D721Med (cell line): ENCODE data around the gene PTPN11.
"Not testable (repeated sequence)": the region's sequence is repeated elsewhere in the genome, so short reads cannot be mapped to it uniquely, and the experiment has no call there.

Source experiments
- DNase-seq: peaks from one replicate; pipeline ENCODE4 v3.0.0; 2011; ENCODE audit warnings: low spot score; ENCODE audit not compliant: insufficient read length
- FAIRE-seq: peaks from 2 replicates; lab custom pipeline; 2011; peaks lifted over from hg19 to GRCh38; lab: Jason Lieb, UNC
- CTCF ChIP-seq: IDR thresholded peaks from 2 replicates; pipeline ENCODE4 v1.5.1; 2012; ENCODE audit warnings: mild to moderate bottlenecking, control low read depth; ENCODE audit not compliant: insufficient read depth; ENCODE audit errors: missing control alignments

PTPN11 gene

DNA sequence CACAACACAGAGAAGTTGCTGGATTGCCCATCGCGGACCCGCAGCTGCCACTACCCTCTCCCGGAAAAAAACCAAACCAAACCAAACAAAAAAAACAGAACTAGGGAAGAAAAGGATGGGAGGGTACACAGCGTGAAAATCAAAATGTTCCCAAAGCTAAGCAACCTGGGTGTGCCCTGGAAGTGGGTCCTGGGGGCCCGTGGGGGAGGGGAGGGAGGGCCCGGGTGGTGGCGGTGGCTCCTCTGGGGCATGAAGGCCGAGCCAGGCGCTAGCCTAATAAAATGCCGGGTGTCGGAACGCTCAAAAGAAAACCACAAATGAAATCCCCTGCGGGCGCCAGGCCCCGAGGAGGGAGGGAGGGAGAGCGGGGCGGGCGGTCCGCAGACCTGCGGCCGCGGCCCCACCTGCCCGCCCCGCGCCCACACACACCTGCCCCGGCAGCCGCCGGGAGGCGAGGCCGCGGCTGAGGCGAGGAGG lies 37.3 kb upstream of the PTPN11 start:
- FAIRE-seq (no peak), DNase-seq (no peak)
- no peak for TF ChIP-seq CTCF

DNA sequence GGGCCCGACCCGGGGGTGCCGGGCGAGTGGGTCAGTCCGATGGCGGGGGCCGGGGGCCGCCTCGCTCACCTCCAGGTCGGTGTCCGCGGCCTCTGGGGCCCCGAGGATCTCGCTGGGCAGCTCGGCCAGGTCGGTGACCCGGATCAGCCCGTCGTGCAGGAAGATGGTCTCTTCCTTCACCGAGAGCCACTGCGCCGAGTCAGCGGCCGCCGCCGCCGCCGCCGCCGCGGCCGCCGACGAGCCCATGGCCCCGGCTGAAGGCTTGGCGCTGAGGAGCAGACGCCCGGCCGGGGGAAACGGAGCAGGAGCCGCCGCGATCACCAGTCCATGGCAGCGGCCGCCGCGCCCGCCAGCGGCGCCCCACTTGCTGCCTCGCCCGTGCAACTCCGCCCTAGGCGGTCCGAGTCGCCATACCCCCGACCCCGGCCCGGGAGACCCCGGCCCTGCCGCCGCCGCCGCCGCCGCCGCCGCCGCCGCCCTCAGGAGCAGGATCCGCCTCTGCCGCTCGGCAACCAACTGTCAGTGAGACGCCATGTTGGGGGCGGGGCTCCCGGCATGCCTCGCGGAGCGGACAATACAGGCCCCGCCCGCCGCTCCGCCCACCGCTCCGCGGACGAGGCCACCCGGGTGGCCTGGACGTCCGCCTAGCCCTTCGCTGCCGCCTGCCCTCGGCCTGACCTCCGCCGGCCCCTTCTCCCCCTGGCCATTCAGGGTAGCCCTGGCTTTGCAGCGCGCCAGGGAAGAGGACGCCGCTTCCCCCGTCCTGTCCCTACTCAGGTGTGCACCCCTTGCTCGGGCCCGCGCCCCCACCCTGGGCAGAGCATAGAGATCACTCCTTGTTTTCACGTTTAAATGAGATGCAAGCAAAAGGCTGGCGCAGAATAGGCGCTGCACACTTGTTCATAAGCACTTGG lies 36.6 kb upstream of the PTPN11 start, which contains the start of gene HECTD4:
HECTD4 (minus strand) TSS at position 549 of the 914 bp plus-strand sequence; CDS start at position 246, 303 bp downstream.
- TF ChIP-seq CTCF, result no peak
- no peak for FAIRE-seq
- DNase-seq, result peak; percentile 90

DNA sequence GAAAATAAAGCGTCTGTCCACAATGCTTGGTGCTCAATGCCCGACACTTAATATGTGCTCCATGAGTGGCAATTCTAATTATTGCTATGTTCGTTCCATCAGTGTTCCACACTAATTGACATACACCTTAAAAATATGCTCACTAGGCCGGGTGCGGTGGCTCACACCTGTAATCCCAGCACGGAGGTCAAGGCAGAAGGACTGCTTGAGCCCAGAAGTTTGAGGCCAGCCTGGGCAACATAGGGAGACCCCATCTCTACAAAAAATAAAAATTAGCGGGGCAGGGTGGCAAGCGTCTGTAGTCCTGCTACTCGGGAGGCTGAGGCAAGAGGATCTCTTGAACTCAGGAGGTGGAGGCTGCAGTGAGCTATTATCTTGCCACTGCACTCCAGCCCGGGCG lies 35.9 kb upstream of the PTPN11 start:
- no peak for DNase-seq
- no peak for TF ChIP-seq CTCF
- FAIRE-seq, result no peak

DNA sequence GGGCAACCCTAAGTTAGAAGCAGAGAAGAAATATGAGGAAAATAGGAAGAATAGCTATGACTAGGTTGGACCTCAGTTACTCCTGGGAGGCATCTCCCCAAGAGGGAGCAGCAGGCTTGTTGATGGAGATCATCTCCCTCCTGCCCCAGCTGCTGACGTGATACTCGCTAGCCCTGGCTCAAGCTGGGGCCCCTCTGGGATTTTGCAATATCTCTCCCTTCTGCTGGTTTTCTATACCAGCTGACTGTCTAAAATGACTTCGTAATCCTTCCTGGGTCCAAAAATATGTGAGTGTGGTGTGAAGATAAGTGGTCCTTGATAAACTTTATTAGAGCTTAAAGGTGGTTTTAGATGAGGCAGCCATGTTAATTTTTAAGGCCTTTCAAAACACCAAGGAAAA lies 32.0 kb upstream of the PTPN11 start:
- no peak for TF ChIP-seq CTCF
- DNase-seq (no peak), FAIRE-seq (no peak)

- DNase-seq (no peak), FAIRE-seq (no peak)
- TF ChIP-seq CTCF, result no peak
Observed at GRCh38 chr12:112389228-112389627, 29.5 kb upstream of the PTPN11 start.

DNA sequence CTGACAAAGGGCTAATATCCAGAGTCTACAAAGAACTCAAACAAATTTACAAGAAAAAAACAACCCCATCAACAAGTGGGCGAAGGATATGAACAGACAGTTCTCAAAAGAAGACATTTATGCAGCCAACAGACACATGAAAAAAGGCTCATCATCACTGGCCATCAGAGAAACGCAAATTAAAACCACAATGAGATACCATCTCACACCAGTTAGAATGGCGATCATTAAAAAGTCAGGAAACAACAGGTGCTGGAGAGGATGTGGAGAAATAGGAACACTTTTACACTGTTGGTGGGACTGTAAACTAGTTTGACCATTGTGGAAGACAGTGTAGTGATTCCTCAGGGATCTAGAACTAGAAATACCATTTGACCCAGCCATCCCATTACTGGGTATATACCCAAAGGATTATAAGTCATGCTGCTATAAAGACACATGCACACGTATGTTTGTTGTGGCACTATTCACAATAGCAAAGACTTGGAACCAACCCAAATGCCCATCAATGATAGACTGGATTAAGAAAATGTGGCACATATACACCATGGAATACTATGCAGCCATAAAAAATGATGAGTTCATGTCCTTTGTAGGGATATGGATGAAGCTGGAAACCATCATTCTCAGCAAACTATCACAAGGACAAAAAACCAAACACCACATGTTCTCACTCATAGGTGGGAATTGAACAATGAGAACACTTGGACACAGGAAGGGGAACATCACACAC lies 28.7 kb upstream of the PTPN11 start:
- not testable (repeated sequence) for DNase-seq

GRCh38 chr12:112393328-112393727 lies 25.4 kb upstream of the PTPN11 start:
- DNase-seq (no peak), FAIRE-seq (no peak)
- TF ChIP-seq CTCF, result no peak

More for the DNA sequence above, 28.7 kb upstream of the PTPN11 start:
- not testable (repeated sequence) for FAIRE-seq
